LNCaP clone FGC (cell line): Measurements from ENCODE around the gene H2BK1.

Experiments
- DNase-seq: peaks from one replicate; pipeline ENCODE4 v3.0.0-alpha.2; 2011; ENCODE audit warnings: low read depth
- H3K4me3 ChIP-seq: 2 replicates; pipeline ENCODE4 v1.5.1; 2011; ENCODE audit warnings: mild to moderate bottlenecking, low read depth, low read length, control low read depth
- TF ChIP-seq, protein P1 (sequence below): IDR thresholded peaks from 2 replicates; pipeline ENCODE4 v1.5.1; 2012; ENCODE audit warnings: mild to moderate bottlenecking; ENCODE audit not compliant: control insufficient read depth, insufficient read depth; ENCODE audit errors: extremely low read depth

Gene H2BK1

DNA sequence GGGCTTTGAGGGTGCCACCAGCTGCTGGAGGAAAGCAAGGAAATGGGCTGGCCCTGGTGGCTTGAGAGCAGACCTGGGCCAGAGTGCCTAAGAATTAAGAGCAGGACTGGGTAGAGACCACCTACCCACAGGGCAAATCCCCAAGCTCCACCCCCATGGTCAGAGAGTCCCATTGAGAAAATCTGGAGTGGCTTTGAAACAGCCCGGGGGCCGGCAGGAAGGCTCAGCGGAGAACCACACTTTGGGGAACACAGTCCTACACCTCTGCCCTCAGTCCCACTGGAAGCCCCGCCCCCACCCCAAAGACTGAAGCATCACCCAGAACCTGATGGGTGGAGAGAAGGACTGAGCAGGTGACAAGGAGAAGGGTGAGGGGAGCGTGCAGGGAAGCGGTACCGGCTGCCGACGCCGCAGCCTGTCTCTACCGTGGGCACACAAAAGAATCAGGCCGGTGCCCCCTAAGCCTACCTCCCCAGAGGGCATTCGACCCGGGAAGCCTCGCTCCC, 34.6 kb upstream of the H2BK1 start:
- H3K4me3 ChIP-seq, result no peak overlapping the region
- DNase-seq, result no peak
- TF ChIP-seq, protein P1, sequence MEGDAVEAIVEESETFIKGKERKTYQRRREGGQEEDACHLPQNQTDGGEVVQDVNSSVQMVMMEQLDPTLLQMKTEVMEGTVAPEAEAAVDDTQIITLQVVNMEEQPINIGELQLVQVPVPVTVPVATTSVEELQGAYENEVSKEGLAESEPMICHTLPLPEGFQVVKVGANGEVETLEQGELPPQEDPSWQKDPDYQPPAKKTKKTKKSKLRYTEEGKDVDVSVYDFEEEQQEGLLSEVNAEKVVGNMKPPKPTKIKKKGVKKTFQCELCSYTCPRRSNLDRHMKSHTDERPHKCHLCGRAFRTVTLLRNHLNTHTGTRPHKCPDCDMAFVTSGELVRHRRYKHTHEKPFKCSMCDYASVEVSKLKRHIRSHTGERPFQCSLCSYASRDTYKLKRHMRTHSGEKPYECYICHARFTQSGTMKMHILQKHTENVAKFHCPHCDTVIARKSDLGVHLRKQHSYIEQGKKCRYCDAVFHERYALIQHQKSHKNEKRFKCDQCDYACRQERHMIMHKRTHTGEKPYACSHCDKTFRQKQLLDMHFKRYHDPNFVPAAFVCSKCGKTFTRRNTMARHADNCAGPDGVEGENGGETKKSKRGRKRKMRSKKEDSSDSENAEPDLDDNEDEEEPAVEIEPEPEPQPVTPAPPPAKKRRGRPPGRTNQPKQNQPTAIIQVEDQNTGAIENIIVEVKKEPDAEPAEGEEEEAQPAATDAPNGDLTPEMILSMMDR, result no peak

DNA sequence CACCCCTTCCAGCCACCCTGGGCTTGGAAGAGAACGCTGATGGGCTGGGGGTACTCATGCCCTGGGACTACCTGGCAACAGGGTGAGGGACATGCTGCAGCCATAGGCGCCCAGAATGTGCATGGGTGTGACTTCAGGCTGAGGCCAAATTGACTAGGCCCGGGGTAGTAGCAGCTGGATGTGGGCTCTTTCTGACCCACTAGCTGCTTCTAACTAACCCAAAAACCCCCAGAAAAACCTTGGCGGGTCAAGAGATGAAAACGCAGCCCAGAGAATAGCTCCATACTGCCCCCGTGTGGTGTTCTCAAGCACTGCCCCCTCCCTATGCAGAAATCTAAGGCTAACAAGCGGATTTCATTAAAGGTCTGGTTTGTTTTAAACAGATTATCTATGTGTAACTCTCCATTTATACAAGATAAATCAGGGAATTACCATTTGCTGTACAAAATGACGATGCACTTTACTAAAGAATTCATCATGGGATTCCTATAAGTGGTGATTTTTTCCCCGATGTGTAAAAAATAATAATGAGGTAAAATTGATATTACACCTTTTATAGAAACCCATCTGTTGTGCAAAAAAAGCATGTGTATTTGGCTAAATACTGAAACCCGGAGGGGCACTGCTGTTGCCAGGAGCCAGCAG, 34.0 kb upstream of the H2BK1 start:
- TF ChIP-seq, protein P1, result peak; percentile 84
- DNase-seq, result no peak
- no peak overlapping the region for H3K4me3 ChIP-seq

DNA sequence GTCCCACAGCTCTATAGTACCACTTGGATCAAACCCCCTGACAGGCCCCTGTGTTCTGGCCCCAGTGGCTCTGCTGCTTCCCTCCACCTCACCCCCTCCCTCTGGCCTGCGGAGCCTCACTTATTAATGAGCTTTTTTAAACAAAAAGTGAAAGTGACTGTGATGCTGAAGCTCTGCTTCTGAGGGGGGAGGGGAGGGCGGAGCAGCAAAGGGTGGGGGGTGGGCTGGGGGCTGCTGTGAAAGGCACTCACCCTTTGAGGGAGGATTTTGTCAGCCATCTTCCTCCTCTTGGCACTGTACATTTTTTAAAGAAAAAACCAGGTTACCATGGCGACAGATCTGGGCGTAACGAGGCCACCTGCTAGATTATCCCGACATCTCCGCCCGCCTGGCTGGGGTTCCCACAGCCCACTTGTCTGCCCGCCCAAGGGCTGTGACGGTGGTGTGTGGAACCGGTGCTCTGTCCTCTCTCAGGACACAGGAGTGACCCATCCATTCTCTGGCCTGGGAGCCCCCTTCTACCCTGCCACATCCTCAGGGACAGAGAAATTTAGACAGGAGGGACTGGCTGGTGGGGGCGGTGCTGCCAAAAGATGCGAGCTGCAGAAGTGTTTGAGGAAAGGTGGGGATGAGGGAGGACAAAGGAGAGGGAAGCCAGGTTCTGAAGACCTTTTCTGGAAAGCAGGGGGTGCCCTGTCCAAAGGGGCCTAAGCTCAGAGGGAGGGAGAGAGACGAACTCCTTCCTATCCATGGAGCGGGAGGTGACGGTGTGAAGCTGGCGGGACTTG, 33.3 kb upstream of the H2BK1 start:
- TF ChIP-seq, protein P1, result no peak
- DNase-seq, result no peak
- H3K4me3 ChIP-seq, result no peak overlapping the region

DNA sequence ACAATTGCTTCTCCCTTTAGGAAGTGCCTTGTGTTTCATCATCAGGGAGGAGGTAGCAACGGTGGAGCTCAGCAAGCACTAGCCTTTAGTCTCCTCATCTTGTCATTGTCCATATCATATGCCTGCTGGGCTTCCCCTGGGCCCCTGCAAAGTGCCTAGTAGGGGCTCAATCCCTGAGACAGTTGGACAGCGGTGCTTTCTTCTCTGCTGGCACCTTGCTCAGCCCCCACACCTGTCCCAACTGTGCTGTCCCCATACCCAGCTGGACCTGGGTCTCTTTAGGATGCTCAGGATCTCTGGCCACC, 32.7 kb upstream of the H2BK1 start:
- H3K4me3 ChIP-seq, result no peak overlapping the region
- TF ChIP-seq, protein P1, result no peak
- no peak for DNase-seq

DNA sequence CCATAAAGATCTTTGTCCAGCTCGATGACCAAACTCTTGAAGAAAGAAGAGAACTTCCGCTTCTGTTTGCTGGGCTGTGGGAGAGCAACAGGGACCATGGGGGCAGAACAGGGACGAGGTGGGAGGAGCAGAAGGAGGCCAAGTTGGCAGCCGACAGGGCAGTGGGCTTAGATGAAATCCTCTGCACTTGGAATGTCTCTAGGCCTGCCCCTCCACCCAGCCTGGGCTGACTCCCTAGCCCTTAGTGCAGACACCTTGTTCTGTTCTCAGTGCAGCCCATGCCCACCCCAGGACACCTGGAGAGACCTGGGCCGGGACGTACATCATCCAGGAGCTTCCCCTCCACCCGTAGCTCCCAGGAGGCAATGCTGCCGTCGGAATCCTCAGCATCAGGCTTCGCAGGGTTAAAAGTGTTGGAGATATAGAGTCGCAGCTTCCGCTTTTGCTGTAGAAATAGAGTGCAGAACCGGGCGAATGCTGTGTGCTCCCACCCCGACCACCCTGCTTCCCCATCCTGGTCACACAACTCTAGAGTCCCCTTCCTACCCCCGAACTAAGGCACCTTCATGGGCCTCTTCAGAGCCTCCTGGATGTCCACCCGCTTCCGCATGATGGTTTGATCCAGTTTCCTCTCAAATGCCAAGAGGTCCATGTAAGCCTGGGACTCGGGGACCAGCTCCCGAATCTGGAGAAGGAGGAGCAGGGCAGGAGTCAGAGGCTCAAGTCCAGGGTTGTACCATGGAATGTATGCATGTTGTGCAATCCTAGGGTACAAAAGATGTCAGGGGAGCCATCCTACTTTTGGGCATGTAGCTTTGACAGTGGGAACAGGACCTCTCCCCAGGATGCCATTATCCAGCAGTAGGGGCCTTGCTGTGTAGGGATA, 32.1 kb upstream of the H2BK1 start:
- H3K4me3 ChIP-seq, result no peak overlapping the region
- no peak for DNase-seq
- TF ChIP-seq, protein P1, result no peak

DNA sequence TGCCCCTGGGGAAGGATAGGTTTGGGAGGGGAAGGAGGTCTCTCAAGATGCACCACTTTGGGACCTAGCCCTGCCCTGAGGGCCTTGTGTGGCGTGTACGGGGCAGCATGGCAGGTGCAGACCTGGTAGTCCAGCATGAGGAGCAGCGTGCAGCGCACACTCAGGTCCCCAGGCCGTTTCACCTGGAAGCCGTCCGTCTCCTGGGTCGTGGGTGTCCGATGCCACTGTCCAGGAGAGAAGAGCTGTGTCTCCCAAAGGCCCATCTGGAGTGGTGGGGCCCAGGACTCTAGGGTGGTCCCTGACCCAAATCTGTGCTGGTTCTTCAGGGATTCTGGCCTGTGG, 31.4 kb upstream of the H2BK1 start:
- no peak overlapping the region for H3K4me3 ChIP-seq
- DNase-seq, result no peak
- TF ChIP-seq, protein P1, result no peak
